ENCODE results near the gene MB21D2. TPM values are rescaled to one million over a fixed set of nuclear protein-coding genes. Genes with fewer than 3 reads are reported as not detected.

MB21D2 gene
- total and polyA plus RNA-seq, 9 donors = 4.5 to 13.9 (median 6.0) TPM

DNA sequence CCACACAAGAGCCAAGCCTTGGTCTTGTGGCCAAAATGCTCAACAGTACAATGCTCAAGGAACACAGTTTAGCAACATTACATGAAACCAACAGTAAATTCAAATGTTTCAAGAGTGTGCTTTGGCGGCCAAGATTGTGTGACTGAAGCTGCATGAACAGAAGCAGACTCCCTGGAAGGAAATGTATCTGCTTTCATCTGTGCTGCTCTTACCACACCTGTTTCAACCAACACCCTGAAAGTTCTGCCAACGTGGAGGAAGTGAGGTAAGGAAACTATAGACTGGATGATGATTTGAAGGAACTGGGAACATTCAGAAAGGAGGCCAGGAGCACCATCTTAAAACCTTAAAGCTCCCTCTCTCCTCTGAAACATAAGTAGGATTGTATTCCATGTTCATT, 55.7 kb downstream of the MB21D2 start:
- DNase-seq = no peak
- H3K27ac ChIP-seq = no peak overlapping the region

DNA sequence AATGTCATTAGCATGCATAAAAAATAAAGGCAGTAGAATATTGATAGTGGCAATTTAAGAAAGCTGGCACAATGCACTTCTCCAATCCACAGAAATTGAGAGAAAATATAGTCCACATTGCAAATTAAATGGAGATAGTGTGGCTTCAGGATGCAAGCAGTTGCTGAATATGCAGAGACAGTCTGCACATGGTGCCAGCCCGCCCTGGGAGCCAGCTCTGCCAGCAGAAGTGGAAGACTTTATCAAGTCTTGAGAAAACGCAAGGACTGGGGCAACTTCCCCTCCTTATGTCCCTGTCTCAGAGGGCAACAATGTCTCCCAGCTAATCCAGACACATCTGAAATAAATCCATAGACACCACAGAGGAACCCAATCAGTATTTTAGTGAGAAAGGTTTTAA, 57.2 kb downstream of the MB21D2 start:
- intact Hi-C loops (cut with DNase I) = no loop called here
- Histone ChIP-seq H3K4me1 (ENCODE audit: insufficient read depth) (peaks cover 3% of the 10 kb centered on the region), H3K9me3 (no peaks in the 10 kb centered on the region), H3K36me3 (no peaks in the 10 kb centered on the region), H3K27ac (no peak overlapping the region), H3K4me3 (no peak overlapping the region), H3K27me3 (no peaks in the 10 kb centered on the region)
- no peak for DNase-seq
- WGBS, 3 donors = 92 to 96% (median 94%) methylated on average over 2 of the region's 2 CpGs
- TF ChIP-seq POLR2A (IDR thresholded peaks at IDR 0.05) = no peak
- TF ChIP-seq EP300 (IDR thresholded peaks at IDR 0.05) = no peak
- TF ChIP-seq CTCF (IDR thresholded peaks at IDR 0.05) = no peak

More for the DNA sequence above, 55.7 kb downstream of the MB21D2 start:
- H3K36me3 ChIP-seq = no peaks in the 10 kb centered on the region
- H3K4me3 ChIP-seq = no peak overlapping the region
- H3K27me3 ChIP-seq = no peaks in the 10 kb centered on the region
- TF ChIP-seq CTCF (IDR thresholded peaks at IDR 0.05) = no peak
- no peak for TF ChIP-seq EP300 (IDR thresholded peaks at IDR 0.05)
- no peak for TF ChIP-seq POLR2A (IDR thresholded peaks at IDR 0.05)
- WGBS, 3 donors = 89 to 98% (median 91%) methylated on average over 2 of the region's 2 CpGs
- peaks cover 3% of the 10 kb centered on the region for H3K4me1 ChIP-seq (ENCODE audit: insufficient read depth)
- intact Hi-C loops (cut with DNase I) = no loop called here
- H3K9me3 ChIP-seq = no peaks in the 10 kb centered on the region

DNA sequence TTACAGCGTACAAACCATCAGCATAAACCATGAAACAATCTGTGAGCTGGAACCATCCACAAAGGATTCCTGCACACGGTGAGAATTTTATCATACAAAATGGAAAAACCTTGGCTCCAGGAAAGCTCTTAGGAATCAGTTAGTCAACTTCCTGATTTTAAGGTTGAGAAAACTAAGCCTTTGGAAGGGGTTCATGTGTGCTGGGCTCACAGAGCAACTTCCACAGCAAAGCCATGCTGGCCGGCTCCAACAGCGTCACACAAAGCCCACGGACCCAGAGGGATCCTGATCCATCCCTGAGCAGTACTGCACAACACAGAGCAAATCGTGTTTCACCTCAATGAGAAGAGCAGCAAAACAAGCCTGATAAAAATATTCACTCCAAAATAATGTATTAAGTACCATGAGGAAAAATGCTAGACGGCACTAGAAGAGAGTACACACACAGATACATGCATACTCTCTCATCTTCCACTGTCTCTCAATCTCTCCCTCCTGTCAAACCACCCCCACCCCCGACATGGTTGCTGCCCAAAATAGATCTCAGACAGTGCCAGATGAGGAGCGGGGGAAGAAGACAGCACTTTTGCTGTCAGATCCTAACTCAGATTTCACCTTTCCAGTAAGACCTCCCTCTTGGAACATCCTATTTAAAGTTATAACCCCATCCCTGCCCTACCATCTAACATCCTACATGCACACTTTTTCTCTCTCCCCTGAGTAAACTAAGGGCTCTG, 58.6 kb downstream of the MB21D2 start:
- H3K4me1 ChIP-seq (ENCODE audit: insufficient read depth) = no peaks in the 10 kb centered on the region
- no peak overlapping the region for H3K27ac ChIP-seq
- TF ChIP-seq CTCF (IDR thresholded peaks at IDR 0.05) (no peak), EP300 (IDR thresholded peaks at IDR 0.05) (no peak), POLR2A (IDR thresholded peaks at IDR 0.05) (no peak)
- H3K4me3 ChIP-seq = no peak overlapping the region
- WGBS, 3 donors = 59 to 64% (median 63%) methylated on average over 9 of the region's 9 CpGs
- H3K9me3 ChIP-seq = no peaks in the 10 kb centered on the region
- intact Hi-C loops (cut with DNase I) = no loop called here
- DNase-seq = no peak
- H3K36me3 ChIP-seq = no peaks in the 10 kb centered on the region
- no peaks in the 10 kb centered on the region for H3K27me3 ChIP-seq

- Histone ChIP-seq H3K4me3 (no peak overlapping the region), H3K9me3 (no peaks in the 10 kb centered on the region), H3K4me1 (ENCODE audit: insufficient read depth) (peaks cover 2% of the 10 kb centered on the region), H3K27me3 (no peaks in the 10 kb centered on the region), H3K27ac (no peak overlapping the region), H3K36me3 (no peaks in the 10 kb centered on the region)
- no peak for TF ChIP-seq POLR2A (IDR thresholded peaks at IDR 0.05)
- TF ChIP-seq EP300 (IDR thresholded peaks at IDR 0.05) = no peak
- TF ChIP-seq CTCF (IDR thresholded peaks at IDR 0.05) = no peak
- intact Hi-C loops (cut with DNase I) = no loop called here
- DNase-seq = no peak
- WGBS, 3 donors = 73 to 82% (median 77%) methylated on average over 7 of the region's 7 CpGs
These were observed 60.4 kb downstream of the MB21D2 start for GRCh38 chr3:192857260-192857661.
